MM.1S (cell line): ENCODE data around the gene RGS6.

Source experiments
- DNase-seq: peaks from one replicate; pipeline ENCODE4 v3.0.0-alpha.2; 2015
- H2AFZ ChIP-seq: fragments of 300-600 bp; sonication (generic); 2 replicates; pipeline ENCODE4 v1.6.0; 2016; ENCODE audit warnings: antibody characterized with exemption, low read length
- H3F3A ChIP-seq: fragments of 300-600 bp; sonication (generic); 2 replicates; pipeline ENCODE4 v1.6.1; 2016; ENCODE audit warnings: mild to moderate bottlenecking, antibody characterized with exemption, low read length, moderate library complexity, mixed read lengths; ENCODE audit not compliant: insufficient read depth
- H3K27ac ChIP-seq: fragments of 300-600 bp; sonication (generic); 2 replicates; pipeline ENCODE4 v1.5.1; 2016; ENCODE audit warnings: mild to moderate bottlenecking, low read length
- H3K27me3 ChIP-seq: fragments of 300-600 bp; sonication (generic); replicated peaks from 2 replicates; pipeline ENCODE4 v1.6.0; 2016; ENCODE audit warnings: low read length; ENCODE audit not compliant: insufficient read depth
- H3K36me3 ChIP-seq: fragments of 300-600 bp; sonication (generic); replicated peaks from 2 replicates; pipeline ENCODE4 v1.6.1; 2016; ENCODE audit warnings: mild to moderate bottlenecking, low read length, mixed read lengths; ENCODE audit not compliant: insufficient read depth
- H3K4me1 ChIP-seq: fragments of 300-600 bp; sonication (generic); 2 replicates; pipeline ENCODE4 v1.6.1; 2016; ENCODE audit warnings: low read length, mixed read lengths
- H3K4me2 ChIP-seq: fragments of 300-600 bp; sonication (generic); 2 replicates; pipeline ENCODE4 v1.6.0; 2016; ENCODE audit warnings: low read depth, low read length
- H3K4me3 ChIP-seq: fragments of 300-600 bp; sonication (generic); 2 replicates; pipeline ENCODE4 v1.5.1; 2016; ENCODE audit warnings: low read length, mixed read lengths
- H3K79me2 ChIP-seq: fragments of 300-600 bp; sonication (generic); 2 replicates; pipeline ENCODE4 v1.6.1; 2016; ENCODE audit warnings: mixed run types, low read length, mixed read lengths
- H3K9ac ChIP-seq: fragments of 300-600 bp; sonication (generic); 2 replicates; pipeline ENCODE4 v1.6.1; 2016; ENCODE audit warnings: low read length, mixed read lengths
- H3K9me2 ChIP-seq: fragments of 300-600 bp; sonication (generic); replicated peaks from 2 replicates; pipeline ENCODE4 v1.6.1; 2016; ENCODE audit warnings: mild to moderate bottlenecking, low read length, mixed read lengths; ENCODE audit not compliant: insufficient read depth
- H3K9me3 ChIP-seq: fragments of 300-600 bp; sonication (generic); replicated peaks from 2 replicates; pipeline ENCODE4 v1.6.1; 2016; ENCODE audit warnings: mild to moderate bottlenecking, low read length, mixed read lengths; ENCODE audit not compliant: insufficient read depth
- H4K20me1 ChIP-seq: fragments of 300-600 bp; sonication (generic); 2 replicates; pipeline ENCODE4 v1.6.1; 2016; ENCODE audit warnings: mild to moderate bottlenecking, low read length, moderate library complexity, mixed read lengths; ENCODE audit not compliant: insufficient read depth
- EZH2 ChIP-seq: fragments of 300-600 bp; sonication (generic); optimal IDR thresholded peaks from 2 replicates; pipeline ENCODE3; 2017; ENCODE audit warnings: low read depth, mild to moderate bottlenecking, antibody characterized with exemption, low read length, mixed read lengths
- EZH2phosphoT487 ChIP-seq: fragments of 300-600 bp; sonication (generic); IDR thresholded peaks from 2 replicates; pipeline ENCODE4 v1.6.1; 2018; ENCODE audit warnings: antibody characterized with exemption, low read length
- TF ChIP-seq, protein P1 (sequence below): fragments of 300-600 bp; sonication (generic); IDR thresholded peaks from 2 replicates; pipeline ENCODE4 v1.5.1; 2016; ENCODE audit warnings: antibody characterized with exemption, low read length, mixed read lengths

Gene RGS6

DNA sequence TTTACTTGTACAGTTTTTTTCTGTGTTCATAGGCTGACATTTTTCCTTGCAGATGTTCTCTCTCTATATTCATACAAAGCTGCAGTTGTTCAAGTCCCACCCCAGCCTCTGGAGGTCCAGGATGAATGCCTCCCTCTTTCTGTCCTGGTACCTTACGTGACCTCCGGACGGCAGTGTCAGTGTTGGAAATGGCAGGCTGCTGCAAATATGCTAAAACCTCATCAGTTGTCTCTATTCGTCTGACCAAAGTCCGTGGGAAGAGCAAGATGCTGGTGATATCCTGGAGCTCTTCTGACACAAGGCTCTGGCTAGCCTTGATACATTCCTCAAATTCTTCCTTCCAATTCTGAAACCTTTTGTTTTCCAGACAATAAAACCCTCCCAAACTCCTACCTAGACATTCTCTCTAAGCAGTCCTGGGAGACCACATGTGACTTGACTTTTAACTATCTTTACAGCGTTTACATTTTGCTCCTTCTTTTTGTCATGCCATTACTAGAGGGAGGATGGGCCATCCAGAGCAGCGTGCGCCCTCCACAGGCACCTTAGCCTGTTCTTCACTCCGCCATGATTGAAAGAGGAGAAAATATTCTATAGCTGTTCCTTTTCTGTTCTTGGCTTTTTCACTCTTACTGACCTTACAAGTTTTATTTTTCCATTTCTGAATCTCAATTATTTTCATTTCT is 143.6 kb downstream of the RGS6 start:
- Histone ChIP-seq H3K36me3 (no peaks in the 10 kb centered on the region), H3K79me2 (no peaks in the 10 kb centered on the region), H3K4me2 (no peak overlapping the region), H2AFZ (no peak overlapping the region), H3F3A (no peaks in the 10 kb centered on the region), H3K27me3 (no peaks in the 10 kb centered on the region), H3K27ac (no peak overlapping the region), H3K9ac (no peak overlapping the region), H4K20me1 (no peaks in the 10 kb centered on the region), H3K4me3 (no peak overlapping the region), H3K4me1 (no peaks in the 10 kb centered on the region), H3K9me3 (no peaks in the 10 kb centered on the region), H3K9me2 (no peaks in the 10 kb centered on the region)
- no peak for TF ChIP-seq EZH2
- no peak for TF ChIP-seq EZH2phosphoT487
- TF ChIP-seq, protein P1, sequence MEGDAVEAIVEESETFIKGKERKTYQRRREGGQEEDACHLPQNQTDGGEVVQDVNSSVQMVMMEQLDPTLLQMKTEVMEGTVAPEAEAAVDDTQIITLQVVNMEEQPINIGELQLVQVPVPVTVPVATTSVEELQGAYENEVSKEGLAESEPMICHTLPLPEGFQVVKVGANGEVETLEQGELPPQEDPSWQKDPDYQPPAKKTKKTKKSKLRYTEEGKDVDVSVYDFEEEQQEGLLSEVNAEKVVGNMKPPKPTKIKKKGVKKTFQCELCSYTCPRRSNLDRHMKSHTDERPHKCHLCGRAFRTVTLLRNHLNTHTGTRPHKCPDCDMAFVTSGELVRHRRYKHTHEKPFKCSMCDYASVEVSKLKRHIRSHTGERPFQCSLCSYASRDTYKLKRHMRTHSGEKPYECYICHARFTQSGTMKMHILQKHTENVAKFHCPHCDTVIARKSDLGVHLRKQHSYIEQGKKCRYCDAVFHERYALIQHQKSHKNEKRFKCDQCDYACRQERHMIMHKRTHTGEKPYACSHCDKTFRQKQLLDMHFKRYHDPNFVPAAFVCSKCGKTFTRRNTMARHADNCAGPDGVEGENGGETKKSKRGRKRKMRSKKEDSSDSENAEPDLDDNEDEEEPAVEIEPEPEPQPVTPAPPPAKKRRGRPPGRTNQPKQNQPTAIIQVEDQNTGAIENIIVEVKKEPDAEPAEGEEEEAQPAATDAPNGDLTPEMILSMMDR, result no peak
- DNase-seq, result no peak

DNA sequence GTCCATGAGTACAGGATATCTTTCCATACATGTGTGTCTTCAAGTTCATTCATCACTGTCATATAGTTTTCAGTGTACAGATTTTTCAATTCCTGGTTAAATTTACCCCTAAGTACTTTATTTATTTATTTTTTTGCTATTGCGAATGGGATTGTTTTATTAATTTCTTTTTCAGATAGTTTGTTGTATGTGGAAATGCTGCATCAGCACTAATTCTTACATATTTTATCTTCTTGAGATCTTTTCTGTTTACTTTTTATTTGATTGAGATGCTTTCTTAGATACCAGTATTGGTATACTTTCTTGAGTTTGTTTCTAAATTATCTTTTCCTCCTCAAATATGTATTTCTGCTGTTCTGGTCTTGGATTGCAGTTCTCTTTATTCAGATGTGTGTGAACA is 148.9 kb downstream of the RGS6 start:
- Histone ChIP-seq H3K4me2 (no peak overlapping the region), H3K79me2 (no peaks in the 10 kb centered on the region), H3K36me3 (no peaks in the 10 kb centered on the region), H3K27ac (no peak overlapping the region), H3K4me3 (no peak overlapping the region), H3K9me2 (no peaks in the 10 kb centered on the region), H2AFZ (no peak overlapping the region), H3K4me1 (no peaks in the 10 kb centered on the region), H3F3A (no peaks in the 10 kb centered on the region), H3K9ac (no peak overlapping the region), H3K27me3 (no peaks in the 10 kb centered on the region), H3K9me3 (no peaks in the 10 kb centered on the region), H4K20me1 (no peaks in the 10 kb centered on the region)
- DNase-seq, result no peak
- no peak for TF ChIP-seq EZH2phosphoT487
- TF ChIP-seq, protein P1, result no peak
- TF ChIP-seq EZH2, result no peak

DNA sequence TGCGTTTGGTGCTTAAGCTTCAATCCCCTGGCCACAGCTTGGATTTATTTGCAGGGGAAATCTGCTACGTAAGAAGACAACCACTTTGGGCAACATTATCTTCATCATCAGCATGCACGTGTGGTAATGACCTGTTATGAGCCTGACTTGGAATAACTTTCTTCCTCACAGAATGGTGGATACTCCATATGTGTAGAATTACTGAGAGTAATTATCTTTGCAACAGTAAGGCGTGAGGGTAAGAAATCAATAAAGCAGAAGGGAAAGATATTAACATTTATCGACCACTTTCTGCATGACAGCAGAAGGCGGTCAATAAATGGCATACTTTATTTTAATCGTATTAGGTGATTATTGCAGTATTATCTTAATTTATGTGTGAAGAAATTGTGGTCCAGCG is 152.7 kb downstream of the RGS6 start:
- no peaks in the 10 kb centered on the region for H3K9me3 ChIP-seq

More for the DNA sequence above, 152.7 kb downstream of the RGS6 start:
- Histone ChIP-seq H3K36me3 (no peaks in the 10 kb centered on the region), H3K4me3 (no peak overlapping the region), H3K4me2 (no peak overlapping the region), H3K79me2 (no peaks in the 10 kb centered on the region), H3K9ac (no peak overlapping the region), H3F3A (no peaks in the 10 kb centered on the region), H3K9me2 (no peaks in the 10 kb centered on the region), H3K27me3 (no peaks in the 10 kb centered on the region), H3K27ac (no peak overlapping the region), H2AFZ (no peak overlapping the region), H3K4me1 (no peaks in the 10 kb centered on the region), H4K20me1 (no peaks in the 10 kb centered on the region)
- no peak for DNase-seq
- no peak for TF ChIP-seq EZH2phosphoT487
- TF ChIP-seq EZH2, result no peak
- TF ChIP-seq, protein P1, result no peak
